Measurements from ENCODE around the gene PLEKHG4B. TPM values are rescaled to one million over a fixed set of nuclear protein-coding genes. Genes with fewer than 3 reads are reported as not detected.

PLEKHG4B gene
- total and polyA plus RNA-seq, 10 donors: under 0.01 to 0.51 (median 0.20) TPM; not detected in 2

DNA sequence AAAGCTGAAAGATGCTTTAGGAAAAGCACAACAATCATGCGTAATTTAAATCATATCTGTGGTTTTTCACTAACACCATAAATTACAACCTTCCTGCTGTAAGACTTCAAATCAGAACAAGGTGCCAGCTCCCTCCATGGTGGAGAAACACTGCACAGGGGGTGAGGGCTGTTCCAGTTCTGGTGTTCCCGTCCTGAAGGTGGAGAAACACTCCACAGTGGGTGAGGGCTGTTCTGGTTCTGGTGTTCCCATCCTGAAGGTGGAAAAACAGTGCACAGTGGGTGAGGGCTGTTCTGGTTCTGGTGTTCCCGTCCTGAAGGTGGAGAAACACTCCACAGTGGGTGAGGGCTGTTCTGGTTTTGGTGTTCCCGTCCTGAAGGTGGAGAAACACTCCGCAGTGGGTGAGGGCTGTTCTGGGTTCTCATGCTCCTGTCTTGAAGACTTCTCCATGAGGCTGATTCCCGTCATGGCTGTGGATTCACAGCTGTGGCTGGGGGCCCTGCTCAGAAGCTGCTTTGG, 12.9 kb downstream of the PLEKHG4B start:
- H3K4me1 ChIP-seq: no peaks in the 10 kb centered on the region
- TF ChIP-seq POLR2A (IDR thresholded peaks at IDR 0.05) (no peak), POLR2AphosphoS5 (IDR thresholded peaks at IDR 0.05) (no peak)
- TF ChIP-seq, protein P1, sequence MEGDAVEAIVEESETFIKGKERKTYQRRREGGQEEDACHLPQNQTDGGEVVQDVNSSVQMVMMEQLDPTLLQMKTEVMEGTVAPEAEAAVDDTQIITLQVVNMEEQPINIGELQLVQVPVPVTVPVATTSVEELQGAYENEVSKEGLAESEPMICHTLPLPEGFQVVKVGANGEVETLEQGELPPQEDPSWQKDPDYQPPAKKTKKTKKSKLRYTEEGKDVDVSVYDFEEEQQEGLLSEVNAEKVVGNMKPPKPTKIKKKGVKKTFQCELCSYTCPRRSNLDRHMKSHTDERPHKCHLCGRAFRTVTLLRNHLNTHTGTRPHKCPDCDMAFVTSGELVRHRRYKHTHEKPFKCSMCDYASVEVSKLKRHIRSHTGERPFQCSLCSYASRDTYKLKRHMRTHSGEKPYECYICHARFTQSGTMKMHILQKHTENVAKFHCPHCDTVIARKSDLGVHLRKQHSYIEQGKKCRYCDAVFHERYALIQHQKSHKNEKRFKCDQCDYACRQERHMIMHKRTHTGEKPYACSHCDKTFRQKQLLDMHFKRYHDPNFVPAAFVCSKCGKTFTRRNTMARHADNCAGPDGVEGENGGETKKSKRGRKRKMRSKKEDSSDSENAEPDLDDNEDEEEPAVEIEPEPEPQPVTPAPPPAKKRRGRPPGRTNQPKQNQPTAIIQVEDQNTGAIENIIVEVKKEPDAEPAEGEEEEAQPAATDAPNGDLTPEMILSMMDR (IDR thresholded peaks at IDR 0.05 in 8 of 11, conservative IDR thresholded peaks at IDR 0.05 in 3 of 11): no peak
- peaks cover 0 to 18% (median 0%) of the 10 kb centered on the region in 7 donors for H3K27me3 ChIP-seq (replicated peaks in 1 of 7)
- intact Hi-C loops (cut with DNase I; ENCODE audit: low total_unique reads): no loop called here
- no peak overlapping the region for H3K27ac ChIP-seq
- no peak overlapping the region for H3K4me3 ChIP-seq
- no peaks in the 10 kb centered on the region for H3K36me3 ChIP-seq
- no peak for DNase-seq
- H3K9me3 ChIP-seq: no peaks in the 10 kb centered on the region
- 72 to 80% (median 77%) methylated on average over 6 of the region's 6 CpGs for WGBS, 5 donors

DNA sequence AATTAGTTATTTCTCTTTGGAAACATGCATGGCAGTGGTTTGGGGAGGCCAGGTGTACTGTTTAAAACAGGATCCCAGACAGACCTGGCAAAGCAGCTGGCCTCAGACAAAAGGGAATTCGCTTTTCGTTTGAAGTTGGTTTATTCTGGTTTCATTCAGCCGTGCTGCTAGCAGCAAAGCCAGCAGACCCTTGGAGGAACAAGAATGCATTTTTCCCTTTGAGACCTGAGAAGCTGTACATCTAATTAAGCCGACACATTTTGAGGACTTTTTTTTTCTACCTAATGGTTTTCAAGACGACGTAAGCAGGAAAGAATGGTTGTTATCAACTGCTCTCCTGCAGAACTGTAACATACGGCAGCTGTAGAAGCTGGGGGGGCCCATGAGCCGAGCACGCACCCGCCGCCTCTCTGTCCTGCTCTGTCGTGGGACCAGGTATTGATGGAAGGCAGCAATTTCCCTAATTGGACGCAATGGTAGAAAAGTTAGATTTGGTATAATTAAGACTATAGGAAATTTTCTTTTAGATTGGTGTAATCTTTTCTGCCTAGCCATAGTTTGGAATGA, 13.6 kb downstream of the PLEKHG4B start:
- WGBS, 5 donors: 74 to 85% (median 82%) methylated on average over 13 of the region's 13 CpGs
- Histone ChIP-seq H3K36me3 (no peaks in the 10 kb centered on the region), H3K4me3 (no peak overlapping the region), H3K9me3 (no peaks in the 10 kb centered on the region), H3K4me1 (no peaks in the 10 kb centered on the region), H3K27me3 (replicated peaks in 1 of 7) (peaks cover 0 to 14% (median 0%) of the 10 kb centered on the region in 7 donors), H3K27ac (no peak overlapping the region)
- TF ChIP-seq POLR2A (IDR thresholded peaks at IDR 0.05) (no peak), POLR2AphosphoS5 (IDR thresholded peaks at IDR 0.05) (no peak)
- TF ChIP-seq, protein P1 (IDR thresholded peaks at IDR 0.05 in 8 of 11, conservative IDR thresholded peaks at IDR 0.05 in 3 of 11): no peak
- intact Hi-C loops (cut with DNase I; ENCODE audit: low total_unique reads): no loop called here
- no peak for DNase-seq

DNA sequence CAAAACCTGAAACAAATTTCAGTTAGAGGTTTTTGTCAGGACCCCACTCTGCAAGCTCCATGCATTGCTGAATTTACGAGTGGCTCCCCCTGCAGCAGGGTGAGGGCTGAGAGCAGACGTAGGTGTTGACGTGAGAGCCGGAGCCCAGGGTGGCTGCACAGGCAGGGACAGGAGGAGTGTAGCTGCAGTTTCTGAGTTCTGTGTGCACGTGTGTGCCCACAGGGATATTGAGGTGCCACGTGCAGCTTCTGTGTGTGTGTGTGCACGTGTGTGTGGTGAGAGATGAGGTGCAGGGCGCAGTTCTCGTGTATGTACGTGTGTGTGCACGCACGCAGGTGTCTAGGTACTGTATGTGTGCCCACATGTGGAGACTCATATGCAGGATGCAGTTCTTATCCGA, 14.6 kb downstream of the PLEKHG4B start:
- TF ChIP-seq, protein P1 (IDR thresholded peaks at IDR 0.05 in 8 of 11, conservative IDR thresholded peaks at IDR 0.05 in 3 of 11): no peak
- no peak for TF ChIP-seq POLR2AphosphoS5 (IDR thresholded peaks at IDR 0.05)
- no peak for TF ChIP-seq POLR2A (IDR thresholded peaks at IDR 0.05)
- 82 to 91% (median 84%) methylated on average over 13 of the region's 13 CpGs for WGBS, 5 donors
- Histone ChIP-seq H3K4me1 (no peaks in the 10 kb centered on the region), H3K36me3 (no peaks in the 10 kb centered on the region), H3K27ac (no peak overlapping the region), H3K27me3 (replicated peaks in 1 of 7) (peaks cover 0 to 14% (median 0%) of the 10 kb centered on the region in 7 donors), H3K9me3 (no peaks in the 10 kb centered on the region), H3K4me3 (no peak overlapping the region)
- intact Hi-C loops (cut with DNase I; ENCODE audit: low total_unique reads): no loop called here
- no peak for DNase-seq

DNA sequence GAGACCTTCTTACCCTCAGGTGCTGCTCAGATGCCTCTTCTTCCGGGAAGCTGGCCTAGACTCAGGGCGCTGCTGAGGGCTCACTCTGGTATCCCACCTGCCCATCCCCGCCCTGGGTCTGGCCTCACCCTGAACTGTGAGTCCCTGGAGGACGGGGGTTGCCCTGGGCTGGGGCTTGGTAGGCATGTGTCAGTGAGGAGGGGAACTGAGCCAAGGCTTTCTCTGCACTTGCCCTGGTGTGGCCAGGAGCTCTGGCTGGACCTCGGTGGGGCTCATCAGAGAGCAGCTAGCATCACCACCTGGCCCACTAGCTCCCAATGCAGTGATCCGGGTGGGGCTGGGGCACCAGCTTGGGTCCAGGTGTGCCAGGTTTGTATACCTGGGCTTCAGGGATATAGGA, 15.6 kb downstream of the PLEKHG4B start:
- Histone ChIP-seq H3K4me1 (no peaks in the 10 kb centered on the region), H3K27me3 (replicated peaks in 1 of 7) (peaks cover 0 to 14% (median 0%) of the 10 kb centered on the region in 7 donors), H3K4me3 (no peak overlapping the region), H3K36me3 (no peaks in the 10 kb centered on the region), H3K9me3 (no peaks in the 10 kb centered on the region), H3K27ac (no peak overlapping the region)
- TF ChIP-seq POLR2A (IDR thresholded peaks at IDR 0.05): no peak
- TF ChIP-seq, protein P1 (IDR thresholded peaks at IDR 0.05 in 8 of 11, conservative IDR thresholded peaks at IDR 0.05 in 3 of 11): no peak
- no peak for TF ChIP-seq POLR2AphosphoS5 (IDR thresholded peaks at IDR 0.05)
- WGBS, 5 donors: 70 to 98% (median 88%) methylated on average over 6 of the region's 6 CpGs
- intact Hi-C loops (cut with DNase I; ENCODE audit: low total_unique reads): no loop called here
- DNase-seq: no peak

Data from spleen (tissue), 11 donors.